ENCODE results near the gene ARHGEF7. TPM values are rescaled to one million over a fixed set of nuclear protein-coding genes. Genes with fewer than 3 reads are reported as not detected.

The ARHGEF7 gene
- polyA plus RNA-seq, 4 donors = 21.6 to 76.4 (median 24.7) TPM

- no peak overlapping the region for H3K27ac ChIP-seq (ENCODE audit: low read depth in 1 of 3, low read length in 2 of 3)
- 87 to 90% (median 89%) methylated on average over 10 of the region's 10 CpGs for WGBS, 3 donors
- no peak for FAIRE-seq
- no peaks in the 10 kb centered on the region for H3K27me3 ChIP-seq (ENCODE audit: control insufficient read depth in 3 of 3, insufficient read depth in 3 of 3, low read length in 3 of 3)
- H3K4me1 ChIP-seq (ENCODE audit: control insufficient read depth in 3 of 3, insufficient read depth in 2 of 3, low read depth in 1 of 3, low read length in 2 of 3) = no peaks in the 10 kb centered on the region
- no peaks in the 10 kb centered on the region for H3K36me3 ChIP-seq (ENCODE audit: control insufficient read depth in 3 of 3, insufficient read depth in 2 of 3, low read depth in 1 of 3, low read length in 3 of 3)
- H3K9me3 ChIP-seq (ENCODE audit: control insufficient read depth in 2 of 2, insufficient read depth in 1 of 2, low read depth in 1 of 2, low read length in 1 of 2) = no peaks in the 10 kb centered on the region
- no peak for DNase-seq
- H3K4me3 ChIP-seq (ENCODE audit: low read depth in 1 of 3, low read length in 3 of 3) = no peak overlapping the region
Measured at GRCh38 chr13:111131048-111131447, 15.9 kb downstream of the ARHGEF7 start.

GRCh38 chr13:111131611-111132010 is 16.5 kb downstream of the ARHGEF7 start:
- Histone ChIP-seq H3K27me3 (ENCODE audit: control insufficient read depth in 3 of 3, insufficient read depth in 3 of 3, low read length in 3 of 3) (no peaks in the 10 kb centered on the region), H3K9me3 (ENCODE audit: control insufficient read depth in 2 of 2, insufficient read depth in 1 of 2, low read depth in 1 of 2, low read length in 1 of 2) (no peaks in the 10 kb centered on the region), H3K36me3 (ENCODE audit: control insufficient read depth in 3 of 3, insufficient read depth in 2 of 3, low read depth in 1 of 3, low read length in 3 of 3) (no peaks in the 10 kb centered on the region), H3K4me3 (ENCODE audit: low read depth in 1 of 3, low read length in 3 of 3) (no peak overlapping the region), H3K4me1 (ENCODE audit: control insufficient read depth in 3 of 3, insufficient read depth in 2 of 3, low read depth in 1 of 3, low read length in 2 of 3) (no peaks in the 10 kb centered on the region), H3K27ac (ENCODE audit: low read depth in 1 of 3, low read length in 2 of 3) (no peak overlapping the region)
- FAIRE-seq (no peak), DNase-seq (no peak)
- WGBS, 3 donors = 67 to 73% (median 69%) methylated on average over 4 of the region's 4 CpGs

GRCh38 chr13:111132948-111133347 is 17.8 kb downstream of the ARHGEF7 start:
- 85 to 93% (median 86%) methylated on average over 7 of the region's 7 CpGs for WGBS, 3 donors
- DNase-seq (no peak), FAIRE-seq (no peak)
- Histone ChIP-seq H3K9me3 (ENCODE audit: control insufficient read depth in 2 of 2, insufficient read depth in 1 of 2, low read depth in 1 of 2, low read length in 1 of 2) (no peaks in the 10 kb centered on the region), H3K4me1 (ENCODE audit: control insufficient read depth in 3 of 3, insufficient read depth in 2 of 3, low read depth in 1 of 3, low read length in 2 of 3) (no peaks in the 10 kb centered on the region), H3K27me3 (ENCODE audit: control insufficient read depth in 3 of 3, insufficient read depth in 3 of 3, low read length in 3 of 3) (peaks cover 0 to 4% (median 4%) of the 10 kb centered on the region in 3 donors), H3K36me3 (ENCODE audit: control insufficient read depth in 3 of 3, insufficient read depth in 2 of 3, low read depth in 1 of 3, low read length in 3 of 3) (no peaks in the 10 kb centered on the region), H3K4me3 (ENCODE audit: low read depth in 1 of 3, low read length in 3 of 3) (no peak overlapping the region), H3K27ac (ENCODE audit: low read depth in 1 of 3, low read length in 2 of 3) (no peak overlapping the region)

- peaks cover 0 to 12% (median 4%) of the 10 kb centered on the region in 3 donors for H3K27me3 ChIP-seq (ENCODE audit: control insufficient read depth in 3 of 3, insufficient read depth in 3 of 3, low read length in 3 of 3)
- no peak overlapping the region for H3K27ac ChIP-seq (ENCODE audit: low read depth in 1 of 3, low read length in 2 of 3)
- DNase-seq = no peak
- no peaks in the 10 kb centered on the region for H3K36me3 ChIP-seq (ENCODE audit: control insufficient read depth in 3 of 3, insufficient read depth in 2 of 3, low read depth in 1 of 3, low read length in 3 of 3)
- H3K9me3 ChIP-seq (ENCODE audit: control insufficient read depth in 2 of 2, insufficient read depth in 1 of 2, low read depth in 1 of 2, low read length in 1 of 2) = no peaks in the 10 kb centered on the region
- no peak for FAIRE-seq
- no peaks in the 10 kb centered on the region for H3K4me1 ChIP-seq (ENCODE audit: control insufficient read depth in 3 of 3, insufficient read depth in 2 of 3, low read depth in 1 of 3, low read length in 2 of 3)
- no peak overlapping the region for H3K4me3 ChIP-seq (ENCODE audit: low read depth in 1 of 3, low read length in 3 of 3)
- WGBS, 3 donors = 80 to 86% (median 83%) methylated on average over 9 of the region's 9 CpGs
Measured at GRCh38 chr13:111139452-111139851, 24.3 kb downstream of the ARHGEF7 start.

- no peaks in the 10 kb centered on the region for H3K36me3 ChIP-seq (ENCODE audit: control insufficient read depth in 3 of 3, insufficient read depth in 2 of 3, low read depth in 1 of 3, low read length in 3 of 3)
- H3K27me3 ChIP-seq (ENCODE audit: control insufficient read depth in 3 of 3, insufficient read depth in 3 of 3, low read length in 3 of 3) = peaks cover 0 to 12% (median 4%) of the 10 kb centered on the region in 3 donors
- DNase-seq = peak; percentile 20 to 46
- no peak for FAIRE-seq
- no peak overlapping the region for H3K27ac ChIP-seq (ENCODE audit: low read depth in 1 of 3, low read length in 2 of 3)
- no peaks in the 10 kb centered on the region for H3K4me1 ChIP-seq (ENCODE audit: control insufficient read depth in 3 of 3, insufficient read depth in 2 of 3, low read depth in 1 of 3, low read length in 2 of 3)
- no peaks in the 10 kb centered on the region for H3K9me3 ChIP-seq (ENCODE audit: control insufficient read depth in 2 of 2, insufficient read depth in 1 of 2, low read depth in 1 of 2, low read length in 1 of 2)
- WGBS, 3 donors = 33 to 61% (median 39%) methylated on average over 9 of the region's 9 CpGs
- H3K4me3 ChIP-seq (ENCODE audit: low read depth in 1 of 3, low read length in 3 of 3) = no peak overlapping the region
Measured at GRCh38 chr13:111139873-111140561, 24.9 kb downstream of the ARHGEF7 start.

- 70 to 87% (median 79%) methylated on average over 6 of the region's 6 CpGs for WGBS, 3 donors
- no peak for FAIRE-seq
- H3K27ac ChIP-seq (ENCODE audit: low read depth in 1 of 3, low read length in 2 of 3) = no peak overlapping the region
Measured at GRCh38 chr13:111140562-111141105, 25.5 kb downstream of the ARHGEF7 start.

GRCh38 chr13:111142472-111142871 is 27.4 kb downstream of the ARHGEF7 start:
- H3K4me3 ChIP-seq (ENCODE audit: low read depth in 1 of 3, low read length in 3 of 3) = no peak overlapping the region
- H3K36me3 ChIP-seq (ENCODE audit: control insufficient read depth in 3 of 3, insufficient read depth in 2 of 3, low read depth in 1 of 3, low read length in 3 of 3) = no peaks in the 10 kb centered on the region
- H3K27ac ChIP-seq (ENCODE audit: low read depth in 1 of 3, low read length in 2 of 3) = no peak overlapping the region
- no peaks in the 10 kb centered on the region for H3K9me3 ChIP-seq (ENCODE audit: control insufficient read depth in 2 of 2, insufficient read depth in 1 of 2, low read depth in 1 of 2, low read length in 1 of 2)
- FAIRE-seq (no peak), DNase-seq (no peak)
- no peaks in the 10 kb centered on the region for H3K4me1 ChIP-seq (ENCODE audit: control insufficient read depth in 3 of 3, insufficient read depth in 2 of 3, low read depth in 1 of 3, low read length in 2 of 3)
- WGBS, 3 donors = 73 to 82% (median 74%) methylated on average over 1 of the region's 1 CpG
- H3K27me3 ChIP-seq (ENCODE audit: control insufficient read depth in 3 of 3, insufficient read depth in 3 of 3, low read length in 3 of 3) = peaks cover 0 to 23% (median 3%) of the 10 kb centered on the region in 3 donors

More at GRCh38 chr13:111140562-111141105, 25.5 kb downstream of the ARHGEF7 start:
- Histone ChIP-seq H3K27me3 (ENCODE audit: control insufficient read depth in 3 of 3, insufficient read depth in 3 of 3, low read length in 3 of 3) (peaks cover 0 to 17% (median 6%) of the 10 kb centered on the region in 3 donors), H3K4me1 (ENCODE audit: control insufficient read depth in 3 of 3, insufficient read depth in 2 of 3, low read depth in 1 of 3, low read length in 2 of 3) (no peaks in the 10 kb centered on the region), H3K36me3 (ENCODE audit: control insufficient read depth in 3 of 3, insufficient read depth in 2 of 3, low read depth in 1 of 3, low read length in 3 of 3) (no peaks in the 10 kb centered on the region), H3K4me3 (ENCODE audit: low read depth in 1 of 3, low read length in 3 of 3) (no peak overlapping the region), H3K9me3 (ENCODE audit: control insufficient read depth in 2 of 2, insufficient read depth in 1 of 2, low read depth in 1 of 2, low read length in 1 of 2) (no peaks in the 10 kb centered on the region)
- DNase-seq = no peak

GRCh38 chr13:111143865-111144540 is 28.9 kb downstream of the ARHGEF7 start:
- no peak overlapping the region for H3K27ac ChIP-seq (ENCODE audit: low read depth in 1 of 3, low read length in 2 of 3)
- no peaks in the 10 kb centered on the region for H3K9me3 ChIP-seq (ENCODE audit: control insufficient read depth in 2 of 2, insufficient read depth in 1 of 2, low read depth in 1 of 2, low read length in 1 of 2)
- H3K27me3 ChIP-seq (ENCODE audit: control insufficient read depth in 3 of 3, insufficient read depth in 3 of 3, low read length in 3 of 3) = peaks cover 0 to 23% (median 3%) of the 10 kb centered on the region in 3 donors
- FAIRE-seq = no peak
- no peaks in the 10 kb centered on the region for H3K4me1 ChIP-seq (ENCODE audit: control insufficient read depth in 3 of 3, insufficient read depth in 2 of 3, low read depth in 1 of 3, low read length in 2 of 3)
- 48 to 64% (median 48%) methylated on average over 3 of the region's 3 CpGs for WGBS, 3 donors
- H3K4me3 ChIP-seq (ENCODE audit: low read depth in 1 of 3, low read length in 3 of 3) = no peak overlapping the region
- no peaks in the 10 kb centered on the region for H3K36me3 ChIP-seq (ENCODE audit: control insufficient read depth in 3 of 3, insufficient read depth in 2 of 3, low read depth in 1 of 3, low read length in 3 of 3)
- no peak for DNase-seq

Measured in small intestine (tissue), 7 donors.